Measurements from ENCODE around the gene B3GALT6. TPM values are rescaled to one million over a fixed set of nuclear protein-coding genes. Genes with fewer than 3 reads are reported as not detected.
A peak's percentile ranks its signal among the peaks of the same experiment; 100 is the strongest.

Gene B3GALT6
- total RNA-seq, 1 experiment from 2014 or later, result 74.0 TPM

GRCh38 chr1:1274299-1274930 lies 42.4 kb downstream of the B3GALT6 start:
- Histone ChIP-seq H4K20me1 (ENCODE audit: low read length) (peaks cover 12% of the 10 kb centered on the region), H3K4me3 (ENCODE audit: low read length) (peak overlapping the region; percentile 96), H3F3A (ENCODE audit: low read length, unreplicated experiment) (peaks cover 3% of the 10 kb centered on the region), H3K9me3 (ENCODE audit: low read length) (no peaks in the 10 kb centered on the region), H3K27me3 (ENCODE audit: low read length) (no peaks in the 10 kb centered on the region), H3K4me2 (ENCODE audit: low read length) (peak overlapping the region; percentile 99), H3K4me1 (ENCODE audit: insufficient read depth, low read length) (peaks cover 29% of the 10 kb centered on the region), H2AFZ (ENCODE audit: low read length) (peak overlapping the region; percentile 78), H3K9ac (ENCODE audit: low read length) (peak overlapping the region; percentile 98), H3K27ac (ENCODE audit: low read length) (peak overlapping the region; percentile 23; the same call in 1 of the 2 replicates), H3K36me3 (ENCODE audit: low read depth, low read length) (peaks cover 13% of the 10 kb centered on the region; the same call in 1 of the 2 replicates), H3K79me2 (ENCODE audit: low read length) (peaks cover 50% of the 10 kb centered on the region), H3K9me2 (replicated peaks; ENCODE audit: low read length) (no peaks in the 10 kb centered on the region)
- intact Hi-C loops (cut with micrococcal nuclease), result no loop called here
- ChIA-PET POLR2A (ENCODE audit: unreplicated experiment) (interaction anchor here (0.6 kb wide), 1 partner anchor 9 kb away, joined by 3 read pairs; no protein-coding TSS in a partner anchor), CTCF (interaction anchor here (0.6 kb wide), 1 partner anchor 43 kb away, joined by 5 read pairs; no protein-coding TSS in a partner anchor)
- BruUV-seq (replicated peaks), result no TSS peak
- DNase-seq, result no peak
- no peak for TF ChIP-seq EZH2phosphoT487 (IDR thresholded peaks at IDR 0.05; ENCODE audit: borderline replicate concordance, low read length)
- no peak for TF ChIP-seq CTCF (conservative IDR thresholded peaks at IDR 0.05; ENCODE audit: low read depth, low read length)
- no peak for TF ChIP-seq EZH2 (IDR thresholded peaks at IDR 0.05; ENCODE audit: low read length, unreplicated experiment)
- ATAC-seq, result no peak

GRCh38 chr1:1274931-1275431 lies 42.9 kb downstream of the B3GALT6 start:
- Histone ChIP-seq H3F3A (ENCODE audit: low read length, unreplicated experiment) (peaks cover 3% of the 10 kb centered on the region), H2AFZ (ENCODE audit: low read length) (no peak overlapping the region), H3K36me3 (ENCODE audit: low read depth, low read length) (peaks cover 10% of the 10 kb centered on the region; the same call in 1 of the 2 replicates), H3K4me3 (ENCODE audit: low read length) (peak overlapping the region; percentile 96; the same call in 1 of the 2 replicates), H3K9me3 (ENCODE audit: low read length) (no peaks in the 10 kb centered on the region), H3K27me3 (ENCODE audit: low read length) (no peaks in the 10 kb centered on the region), H3K9me2 (replicated peaks; ENCODE audit: low read length) (no peaks in the 10 kb centered on the region), H4K20me1 (ENCODE audit: low read length) (peaks cover 12% of the 10 kb centered on the region), H3K4me2 (ENCODE audit: low read length) (peak overlapping the region; percentile 99), H3K27ac (ENCODE audit: low read length) (no peak overlapping the region), H3K79me2 (ENCODE audit: low read length) (peaks cover 44% of the 10 kb centered on the region), H3K4me1 (ENCODE audit: insufficient read depth, low read length) (peaks cover 29% of the 10 kb centered on the region), H3K9ac (ENCODE audit: low read length) (no peak overlapping the region)
- POLR2A ChIA-PET (ENCODE audit: unreplicated experiment), result no interaction called here
- DNase-seq, result no peak
- no peak for ATAC-seq
- no TSS peak for BruUV-seq (replicated peaks)
- TF ChIP-seq EZH2phosphoT487 (IDR thresholded peaks at IDR 0.05; ENCODE audit: borderline replicate concordance, low read length) (no peak), EZH2 (IDR thresholded peaks at IDR 0.05; ENCODE audit: low read length, unreplicated experiment) (no peak), CTCF (conservative IDR thresholded peaks at IDR 0.05; ENCODE audit: low read depth, low read length) (no peak)
- intact Hi-C loops (cut with micrococcal nuclease), result no loop called here
- CTCF ChIA-PET, result no interaction called here

GRCh38 chr1:1275836-1276235 lies 43.8 kb downstream of the B3GALT6 start:
- H3K4me2 ChIP-seq (ENCODE audit: low read length), result no peak overlapping the region
- no peak overlapping the region for H2AFZ ChIP-seq (ENCODE audit: low read length)
- no TSS peak for BruUV-seq (replicated peaks)
- ATAC-seq (no peak), DNase-seq (no peak)
- no peak for TF ChIP-seq CTCF (conservative IDR thresholded peaks at IDR 0.05; ENCODE audit: low read depth, low read length)
- TF ChIP-seq EZH2 (IDR thresholded peaks at IDR 0.05; ENCODE audit: low read length, unreplicated experiment), result no peak
- TF ChIP-seq EZH2phosphoT487 (IDR thresholded peaks at IDR 0.05; ENCODE audit: borderline replicate concordance, low read length), result no peak
- no peak overlapping the region for H3K4me3 ChIP-seq (ENCODE audit: low read length)
- H3K9me2 ChIP-seq (replicated peaks; ENCODE audit: low read length), result no peaks in the 10 kb centered on the region
- H3K79me2 ChIP-seq (ENCODE audit: low read length), result peaks cover 35% of the 10 kb centered on the region
- ChIA-PET POLR2A (ENCODE audit: unreplicated experiment) (interaction anchor here (0.5 kb wide), 1 partner anchor 35 kb away, joined by 11 read pairs; no protein-coding TSS in a partner anchor), CTCF (no interaction called here)
- no peaks in the 10 kb centered on the region for H3K27me3 ChIP-seq (ENCODE audit: low read length)
- peaks cover 28% of the 10 kb centered on the region for H3K4me1 ChIP-seq (ENCODE audit: insufficient read depth, low read length)
- intact Hi-C loops (cut with micrococcal nuclease), result no loop called here
- H3F3A ChIP-seq (ENCODE audit: low read length, unreplicated experiment), result peaks cover 3% of the 10 kb centered on the region
- peaks cover 8% of the 10 kb centered on the region for H4K20me1 ChIP-seq (ENCODE audit: low read length)
- peaks cover 6% of the 10 kb centered on the region; the same call in 1 of the 2 replicates for H3K36me3 ChIP-seq (ENCODE audit: low read depth, low read length)
- no peak overlapping the region for H3K9ac ChIP-seq (ENCODE audit: low read length)
- H3K27ac ChIP-seq (ENCODE audit: low read length), result no peak overlapping the region
- H3K9me3 ChIP-seq (ENCODE audit: low read length), result no peaks in the 10 kb centered on the region

All from PC-3 (cell line).